ENCODE results near the gene KANSL1. TPM values are rescaled to one million over a fixed set of nuclear protein-coding genes. Genes with fewer than 3 reads are reported as not detected.

The KANSL1 gene
- total and polyA plus RNA-seq, 2 experiments from 2014 or later, result 37.3 to 84.3 TPM

DNA sequence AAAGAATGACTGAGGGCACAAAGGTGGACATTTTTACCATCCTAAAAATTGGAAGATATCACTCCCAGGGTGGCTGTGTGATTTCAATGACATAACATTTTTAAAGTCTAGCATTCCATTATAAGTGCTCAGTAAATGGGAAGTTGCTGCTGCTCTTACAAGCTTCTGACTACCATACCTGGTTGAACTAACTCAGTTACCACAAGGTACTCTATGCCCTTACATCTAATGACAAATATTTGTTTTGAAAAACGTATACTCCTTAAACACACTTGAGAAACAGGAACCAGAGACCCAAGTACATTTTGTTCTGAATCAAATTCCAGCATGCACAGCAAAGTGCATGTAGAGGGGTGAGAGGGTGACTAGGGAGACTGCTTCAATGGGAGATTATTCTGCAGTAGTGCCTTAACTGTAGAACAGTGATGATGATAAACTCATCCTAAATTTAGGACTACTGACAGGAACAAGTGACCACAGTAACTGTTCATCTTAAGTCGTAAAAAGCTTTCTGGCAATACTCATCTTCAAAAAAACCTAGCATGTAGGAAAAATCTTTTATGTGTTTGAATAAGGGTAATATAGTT, 83.5 kb downstream of the KANSL1 start:
- no peak overlapping the region for H3K4me3 ChIP-seq
- H3K36me3 ChIP-seq (replicated peaks; ENCODE audit: insufficient read depth, low read depth), result no peaks in the 10 kb centered on the region
- H3K79me2 ChIP-seq, result peaks cover 99% of the 10 kb centered on the region
- H4K20me1 ChIP-seq (ENCODE audit: insufficient read depth, poor library complexity, severe bottlenecking), result peaks cover 99% of the 10 kb centered on the region
- H3K27me3 ChIP-seq, result no peaks in the 10 kb centered on the region
- peak overlapping the region; percentile 21 for H3K4me2 ChIP-seq
- H3K9me3 ChIP-seq (ENCODE audit: low read depth), result no peaks in the 10 kb centered on the region
- TF ChIP-seq EZH2phosphoT487 (IDR thresholded peaks at IDR 0.05; ENCODE audit: low read depth, severe bottlenecking, unreplicated experiment) (no peak), EZH2 (IDR thresholded peaks at IDR 0.05; ENCODE audit: borderline replicate concordance) (no peak), CTCF (IDR thresholded peaks at IDR 0.05; ENCODE audit: poor library complexity) (no peak)
- no peaks in the 10 kb centered on the region for H3K9me2 ChIP-seq (replicated peaks; ENCODE audit: insufficient read depth)
- H3K4me1 ChIP-seq (ENCODE audit: insufficient read depth), result peaks cover 29% of the 10 kb centered on the region
- WGBS (ENCODE audit: low lambda C conversion rate, missing lambda C conversion rate), result 63% methylated on average over 2 of the region's 2 CpGs
- H2AFZ ChIP-seq, result no peak overlapping the region
- no peak overlapping the region for H3K27ac ChIP-seq
- DNase-seq (ENCODE audit: low spot score), result no peak

DNA sequence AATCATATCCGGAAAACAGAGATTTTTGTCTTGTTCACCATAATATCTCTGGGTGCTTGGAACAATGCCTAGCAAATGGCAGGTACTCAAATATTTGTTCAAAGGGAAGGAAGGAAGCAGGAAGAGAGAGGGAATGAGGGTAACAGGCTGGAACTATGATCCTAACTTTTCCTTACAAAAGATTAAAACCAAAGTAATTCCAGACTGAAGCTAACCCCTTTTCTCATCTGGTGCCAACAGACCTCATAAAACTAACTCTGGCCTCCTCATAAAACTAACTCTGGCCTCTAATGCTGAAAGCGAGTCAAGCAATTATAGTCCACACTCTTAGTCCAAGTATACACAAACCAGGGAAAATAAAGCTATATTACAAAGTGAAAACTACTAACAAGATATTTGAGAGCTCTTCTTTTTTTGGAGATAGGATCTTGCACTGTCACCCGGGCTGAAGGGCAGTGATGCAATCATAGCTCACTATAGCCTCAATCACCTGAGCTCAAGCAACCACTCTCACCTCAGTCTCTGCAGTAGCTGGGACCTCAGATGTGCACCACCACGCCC, 84.6 kb downstream of the KANSL1 start:
- Histone ChIP-seq H3K9me3 (ENCODE audit: low read depth) (no peaks in the 10 kb centered on the region), H3K4me2 (peak overlapping the region; percentile 24), H4K20me1 (ENCODE audit: insufficient read depth, poor library complexity, severe bottlenecking) (peaks cover 99% of the 10 kb centered on the region), H3K27me3 (no peaks in the 10 kb centered on the region), H3K79me2 (peaks cover 99% of the 10 kb centered on the region), H2AFZ (no peak overlapping the region), H3K36me3 (replicated peaks; ENCODE audit: insufficient read depth, low read depth) (no peaks in the 10 kb centered on the region), H3K4me3 (no peak overlapping the region), H3K27ac (no peak overlapping the region), H3K4me1 (ENCODE audit: insufficient read depth) (peaks cover 29% of the 10 kb centered on the region), H3K9me2 (replicated peaks; ENCODE audit: insufficient read depth) (no peaks in the 10 kb centered on the region)
- 50% methylated on average over 4 of the region's 4 CpGs for WGBS (ENCODE audit: low lambda C conversion rate, missing lambda C conversion rate)
- TF ChIP-seq EZH2phosphoT487 (IDR thresholded peaks at IDR 0.05; ENCODE audit: low read depth, severe bottlenecking, unreplicated experiment), result no peak
- no peak for TF ChIP-seq CTCF (IDR thresholded peaks at IDR 0.05; ENCODE audit: poor library complexity)
- no peak for TF ChIP-seq EZH2 (IDR thresholded peaks at IDR 0.05; ENCODE audit: borderline replicate concordance)
- no peak for DNase-seq (ENCODE audit: low spot score)

- DNase-seq (ENCODE audit: low spot score), result no peak
- peaks cover 99% of the 10 kb centered on the region for H3K79me2 ChIP-seq
- H2AFZ ChIP-seq, result no peak overlapping the region
- no peak overlapping the region for H3K27ac ChIP-seq
- TF ChIP-seq EZH2 (IDR thresholded peaks at IDR 0.05; ENCODE audit: borderline replicate concordance) (no peak), EZH2phosphoT487 (IDR thresholded peaks at IDR 0.05; ENCODE audit: low read depth, severe bottlenecking, unreplicated experiment) (no peak), CTCF (IDR thresholded peaks at IDR 0.05; ENCODE audit: poor library complexity) (no peak)
- H3K4me2 ChIP-seq, result peak overlapping the region; percentile 24
- H3K36me3 ChIP-seq (replicated peaks; ENCODE audit: insufficient read depth, low read depth), result no peaks in the 10 kb centered on the region
- H3K4me1 ChIP-seq (ENCODE audit: insufficient read depth), result peaks cover 29% of the 10 kb centered on the region
- no peaks in the 10 kb centered on the region for H3K9me3 ChIP-seq (ENCODE audit: low read depth)
- WGBS (ENCODE audit: low lambda C conversion rate, missing lambda C conversion rate), result 77% methylated on average over 2 of the region's 2 CpGs
- no peaks in the 10 kb centered on the region for H3K9me2 ChIP-seq (replicated peaks; ENCODE audit: insufficient read depth)
- peaks cover 99% of the 10 kb centered on the region for H4K20me1 ChIP-seq (ENCODE audit: insufficient read depth, poor library complexity, severe bottlenecking)
- no peak overlapping the region for H3K4me3 ChIP-seq
- H3K27me3 ChIP-seq, result no peaks in the 10 kb centered on the region
Observed at GRCh38 chr17:46108120-46108519, 85.1 kb downstream of the KANSL1 start.

Measured in hepatocyte (in vitro differentiated cells).